ENCODE data around the gene USP49. TPM values are rescaled to one million over a fixed set of nuclear protein-coding genes. Genes with fewer than 3 reads are reported as not detected.
A peak's percentile ranks its signal among the peaks of the same experiment; 100 is the strongest.

The USP49 gene
- total and polyA plus RNA-seq, 3 experiments from 2014 or later, result 0.59 to 5.2 (median 5.0) TPM

GRCh38 chr6:41859356-41859755 lies 35.8 kb downstream of the USP49 start:
- Mint-ChIP-seq H3K36me3 (peaks cover 0 to 1% (median 0%) of the 10 kb centered on the region in 3 donors), H3K4me3 (no peak overlapping the region), H3K27ac (peak overlapping the region in 1 of 8 donors; percentile 58), H3K4me1 (no peaks in the 10 kb centered on the region), H3K27me3 (no peaks in the 10 kb centered on the region), H3K9me3 (no peaks in the 10 kb centered on the region)
- no peak for DNase-seq
- Histone ChIP-seq H3K9me3 (ENCODE audit: low read length) (no peaks in the 10 kb centered on the region), H3K4me1 (ENCODE audit: insufficient read depth, low read length) (no peaks in the 10 kb centered on the region), H3K4me3 (ENCODE audit: low read length) (no peak overlapping the region), H3K27me3 (ENCODE audit: insufficient read depth, low read length, poor library complexity, severe bottlenecking) (no peaks in the 10 kb centered on the region), H3K27ac (ENCODE audit: low read depth, low read length) (no peak overlapping the region), H3K36me3 (ENCODE audit: insufficient read depth, low read length) (no peaks in the 10 kb centered on the region)
- CTCF ChIA-PET, result no interaction called here
- POLR2A ChIA-PET, result no interaction called here

GRCh38 chr6:41858703-41859102 lies 36.5 kb downstream of the USP49 start:
- H3K9me3 Mint-ChIP-seq, result no peaks in the 10 kb centered on the region
- H3K27ac Mint-ChIP-seq, result peak overlapping the region in 1 of 8 donors; percentile 12
- no peaks in the 10 kb centered on the region for H3K27me3 Mint-ChIP-seq
- POLR2A ChIA-PET, result no interaction called here
- DNase-seq, result no peak
- Histone ChIP-seq H3K27ac (ENCODE audit: low read depth, low read length) (no peak overlapping the region), H3K36me3 (ENCODE audit: insufficient read depth, low read length) (no peaks in the 10 kb centered on the region), H3K9me3 (ENCODE audit: low read length) (no peaks in the 10 kb centered on the region), H3K4me1 (ENCODE audit: insufficient read depth, low read length) (no peaks in the 10 kb centered on the region), H3K4me3 (ENCODE audit: low read length) (no peak overlapping the region), H3K27me3 (ENCODE audit: insufficient read depth, low read length, poor library complexity, severe bottlenecking) (no peaks in the 10 kb centered on the region)
- no peak overlapping the region for H3K4me3 Mint-ChIP-seq
- CTCF ChIA-PET, result no interaction called here
- peaks cover 0 to 1% (median 0%) of the 10 kb centered on the region in 3 donors for H3K36me3 Mint-ChIP-seq
- no peaks in the 10 kb centered on the region for H3K4me1 Mint-ChIP-seq

GRCh38 chr6:41850861-41851260 lies 44.3 kb downstream of the USP49 start:
- ChIA-PET CTCF (interaction anchor here (1.0 kb wide), 1 partner anchor 194 kb away, joined by 3 read pairs; no protein-coding TSS in a partner anchor), POLR2A (interaction anchor here (0.7 kb wide), 1 partner anchor 74 kb away, joined by 5 read pairs; no protein-coding TSS in a partner anchor)
- Histone ChIP-seq H3K4me3 (ENCODE audit: low read length) (no peak overlapping the region), H3K36me3 (ENCODE audit: insufficient read depth, low read length) (no peaks in the 10 kb centered on the region), H3K9me3 (ENCODE audit: low read length) (no peaks in the 10 kb centered on the region), H3K4me1 (ENCODE audit: insufficient read depth, low read length) (no peaks in the 10 kb centered on the region), H3K27me3 (ENCODE audit: insufficient read depth, low read length, poor library complexity, severe bottlenecking) (no peaks in the 10 kb centered on the region), H3K27ac (ENCODE audit: low read depth, low read length) (no peak overlapping the region)
- DNase-seq, result no peak
- Mint-ChIP-seq H3K27ac (peak overlapping the region in 2 of 8 donors; percentile 32 to 48), H3K4me3 (no peak overlapping the region), H3K27me3 (no peaks in the 10 kb centered on the region), H3K4me1 (peaks cover 6% of the 10 kb centered on the region in 3 donors), H3K9me3 (no peaks in the 10 kb centered on the region), H3K36me3 (peaks cover 0 to 3% (median 0%) of the 10 kb centered on the region in 3 donors)

GRCh38 chr6:41846666-41847237 lies 48.4 kb downstream of the USP49 start:
- DNase-seq, result peak; percentile 10 to 53 (median 38)
- H3K27me3 Mint-ChIP-seq, result no peaks in the 10 kb centered on the region
- ChIA-PET POLR2A (no interaction called here), CTCF (interaction anchor here (0.7 to 2.4 kb wide), 13 partner anchors 8 to 326 kb away, joined by 3 to 20 read pairs (median 3); partner anchors contain the start of genes GUCA1A and TOMM6)
- peaks cover 0 to 2% (median 0%) of the 10 kb centered on the region in 3 donors for H3K36me3 Mint-ChIP-seq
- Histone ChIP-seq H3K4me3 (ENCODE audit: low read length) (no peak overlapping the region), H3K9me3 (ENCODE audit: low read length) (no peaks in the 10 kb centered on the region), H3K4me1 (ENCODE audit: insufficient read depth, low read length) (no peaks in the 10 kb centered on the region), H3K27ac (ENCODE audit: low read depth, low read length) (peak overlapping the region; percentile 19), H3K36me3 (ENCODE audit: insufficient read depth, low read length) (no peaks in the 10 kb centered on the region), H3K27me3 (ENCODE audit: insufficient read depth, low read length, poor library complexity, severe bottlenecking) (no peaks in the 10 kb centered on the region)
- H3K9me3 Mint-ChIP-seq, result no peaks in the 10 kb centered on the region
- H3K4me1 Mint-ChIP-seq, result peaks cover 6% of the 10 kb centered on the region in 3 donors
- H3K27ac Mint-ChIP-seq, result no peak overlapping the region
- no peak overlapping the region for H3K4me3 Mint-ChIP-seq

GRCh38 chr6:41843178-41843577 lies 52.0 kb downstream of the USP49 start:
- H3K4me3 Mint-ChIP-seq, result no peak overlapping the region
- H3K4me1 Mint-ChIP-seq, result peaks cover 6% of the 10 kb centered on the region in 3 donors
- ChIA-PET CTCF (interaction anchor here (0.6 kb wide), 1 partner anchor 166 kb away, joined by 3 read pairs; no protein-coding TSS in a partner anchor), POLR2A (no interaction called here)
- Histone ChIP-seq H3K27ac (ENCODE audit: low read depth, low read length) (no peak overlapping the region), H3K27me3 (ENCODE audit: insufficient read depth, low read length, poor library complexity, severe bottlenecking) (no peaks in the 10 kb centered on the region), H3K9me3 (ENCODE audit: low read length) (no peaks in the 10 kb centered on the region), H3K4me1 (ENCODE audit: insufficient read depth, low read length) (no peaks in the 10 kb centered on the region), H3K36me3 (ENCODE audit: insufficient read depth, low read length) (no peaks in the 10 kb centered on the region), H3K4me3 (ENCODE audit: low read length) (no peak overlapping the region)
- H3K27me3 Mint-ChIP-seq, result no peaks in the 10 kb centered on the region
- H3K36me3 Mint-ChIP-seq, result peaks cover 0 to 2% (median 0%) of the 10 kb centered on the region in 3 donors
- no peaks in the 10 kb centered on the region for H3K9me3 Mint-ChIP-seq
- no peak overlapping the region for H3K27ac Mint-ChIP-seq
- no peak for DNase-seq

GRCh38 chr6:41840326-41840725 lies 54.8 kb downstream of the USP49 start:
- H3K9me3 Mint-ChIP-seq, result no peaks in the 10 kb centered on the region
- Histone ChIP-seq H3K27ac (ENCODE audit: low read depth, low read length) (no peak overlapping the region), H3K4me1 (ENCODE audit: insufficient read depth, low read length) (no peaks in the 10 kb centered on the region), H3K4me3 (ENCODE audit: low read length) (no peak overlapping the region), H3K27me3 (ENCODE audit: insufficient read depth, low read length, poor library complexity, severe bottlenecking) (no peaks in the 10 kb centered on the region), H3K9me3 (ENCODE audit: low read length) (no peaks in the 10 kb centered on the region), H3K36me3 (ENCODE audit: insufficient read depth, low read length) (no peaks in the 10 kb centered on the region)
- ChIA-PET POLR2A (interaction anchor here (1.2 kb wide), 1 partner anchor 363 kb away, joined by 5 read pairs; no protein-coding TSS in a partner anchor), CTCF (no interaction called here)
- DNase-seq, result no peak
- H3K36me3 Mint-ChIP-seq, result no peaks in the 10 kb centered on the region
- H3K27ac Mint-ChIP-seq, result no peak overlapping the region
- H3K4me1 Mint-ChIP-seq, result peaks cover 0 to 2% (median 0%) of the 10 kb centered on the region in 3 donors
- H3K27me3 Mint-ChIP-seq, result no peaks in the 10 kb centered on the region
- no peak overlapping the region for H3K4me3 Mint-ChIP-seq

GRCh38 chr6:41836660-41837052 lies 58.5 kb downstream of the USP49 start:
- Mint-ChIP-seq H3K36me3 (peaks cover 0 to 3% (median 0%) of the 10 kb centered on the region in 3 donors), H3K4me1 (peaks cover 0 to 2% (median 0%) of the 10 kb centered on the region in 3 donors), H3K27me3 (no peaks in the 10 kb centered on the region), H3K4me3 (no peak overlapping the region), H3K9me3 (no peaks in the 10 kb centered on the region), H3K27ac (no peak overlapping the region)
- Histone ChIP-seq H3K9me3 (ENCODE audit: low read length) (no peaks in the 10 kb centered on the region), H3K27ac (ENCODE audit: low read depth, low read length) (no peak overlapping the region), H3K36me3 (ENCODE audit: insufficient read depth, low read length) (no peaks in the 10 kb centered on the region), H3K27me3 (ENCODE audit: insufficient read depth, low read length, poor library complexity, severe bottlenecking) (no peaks in the 10 kb centered on the region), H3K4me3 (ENCODE audit: low read length) (no peak overlapping the region), H3K4me1 (ENCODE audit: insufficient read depth, low read length) (no peaks in the 10 kb centered on the region)
- DNase-seq, result no peak
- CTCF ChIA-PET, result no interaction called here
- POLR2A ChIA-PET, result no interaction called here

- Histone ChIP-seq H3K4me1 (ENCODE audit: insufficient read depth, low read length) (no peaks in the 10 kb centered on the region), H3K36me3 (ENCODE audit: insufficient read depth, low read length) (no peaks in the 10 kb centered on the region), H3K27me3 (ENCODE audit: insufficient read depth, low read length, poor library complexity, severe bottlenecking) (no peaks in the 10 kb centered on the region), H3K4me3 (ENCODE audit: low read length) (no peak overlapping the region), H3K9me3 (ENCODE audit: low read length) (no peaks in the 10 kb centered on the region), H3K27ac (ENCODE audit: low read depth, low read length) (peak overlapping the region; percentile 19)
- H3K9me3 Mint-ChIP-seq, result no peaks in the 10 kb centered on the region
- DNase-seq, result no peak
- H3K27me3 Mint-ChIP-seq, result no peaks in the 10 kb centered on the region
- H3K36me3 Mint-ChIP-seq, result peaks cover 0 to 5% (median 0%) of the 10 kb centered on the region in 3 donors
- H3K4me3 Mint-ChIP-seq, result no peak overlapping the region
- peaks cover 0 to 2% (median 0%) of the 10 kb centered on the region in 3 donors for H3K4me1 Mint-ChIP-seq
- no peak overlapping the region for H3K27ac Mint-ChIP-seq
- CTCF ChIA-PET, result no interaction called here
- POLR2A ChIA-PET, result no interaction called here
Measured at GRCh38 chr6:41836022-41836659, 59.0 kb downstream of the USP49 start.
